OCI-LY1 (cell line): ENCODE measurements around the gene TP53RK.

Experiments
- H2AFZ ChIP-seq: fragments of 200-600 bp; sonication (generic), shearing (Covaris generic); 2 replicates; pipeline ENCODE4 v1.6.0; 2014; ENCODE audit warnings: antibody characterized with exemption, mild to moderate bottlenecking, low read length
- H3F3A ChIP-seq: fragments of 200-600 bp; sonication (generic), shearing (Covaris generic); 2 replicates; pipeline ENCODE4 v1.6.0; 2014; ENCODE audit warnings: mild to moderate bottlenecking, antibody characterized with exemption, low read length, moderate library complexity; ENCODE audit not compliant: insufficient read depth
- H3K27ac ChIP-seq: fragments of 200-600 bp; sonication (generic); 2 replicates; pipeline ENCODE4 v1.5.1; 2014; ENCODE audit warnings: low read length, mixed run types, mild to moderate bottlenecking, low read depth; ENCODE audit not compliant: poor library complexity, severe bottlenecking
- H3K27me3 ChIP-seq: fragments of 200-600 bp; sonication (generic); 2 replicates; pipeline ENCODE4 v1.6.0; 2014; ENCODE audit warnings: antibody characterized with exemption, mild to moderate bottlenecking, low read length, moderate library complexity; ENCODE audit not compliant: insufficient read depth
- H3K36me3 ChIP-seq: fragments of 200-600 bp; sonication (generic); 2 replicates; pipeline ENCODE4 v1.6.1; 2014; ENCODE audit warnings: mild to moderate bottlenecking, antibody characterized with exemption, low read length, moderate library complexity, mixed read lengths; ENCODE audit not compliant: insufficient read depth
- H3K4me1 ChIP-seq: fragments of 200-600 bp; sonication (generic); 2 replicates; pipeline ENCODE4 v1.5.1; 2014; ENCODE audit warnings: mild to moderate bottlenecking, low read length, moderate library complexity; ENCODE audit not compliant: insufficient read depth, severe bottlenecking
- H3K4me2 ChIP-seq: fragments of 200-600 bp; sonication (generic), shearing (Covaris generic); 2 replicates; pipeline ENCODE4 v1.6.1; 2014; ENCODE audit warnings: low read length
- H3K4me3 ChIP-seq: fragments of 200-600 bp; sonication (generic); 2 replicates; pipeline ENCODE4 v1.5.1; 2014; ENCODE audit warnings: low read length, low read depth, mild to moderate bottlenecking, mixed read lengths; ENCODE audit not compliant: poor library complexity, severe bottlenecking
- H3K79me2 ChIP-seq: fragments of 200-600 bp; shearing (Covaris generic); 2 replicates; pipeline ENCODE4 v1.6.1; 2016; ENCODE audit warnings: mixed run types, low read length, mixed read lengths; ENCODE audit not compliant: insufficient read depth
- H3K9ac ChIP-seq: fragments of 200-600 bp; sonication (generic), shearing (Covaris generic); 2 replicates; pipeline ENCODE4 v1.6.1; 2014; ENCODE audit warnings: mild to moderate bottlenecking, low read length, mixed read lengths
- H3K9me2 ChIP-seq: fragments of 200-600 bp; sonication (generic), shearing (Covaris generic); 2 replicates; pipeline ENCODE4 v1.6.1; 2014; ENCODE audit warnings: low read depth, mild to moderate bottlenecking, low read length, mixed read lengths
- H3K9me3 ChIP-seq: fragments of 200-600 bp; shearing (Covaris generic); 2 replicates; pipeline ENCODE4 v1.6.1; 2014; ENCODE audit warnings: low read length, mixed read lengths
- H4K20me1 ChIP-seq: fragments of 200-600 bp; sonication (generic), shearing (Covaris generic); 2 replicates; pipeline ENCODE4 v1.6.0; 2016; ENCODE audit warnings: mild to moderate bottlenecking, low read length; ENCODE audit not compliant: insufficient read depth
- EZH2 ChIP-seq: fragments of 200-600 bp; sonication (generic), shearing (Covaris generic); IDR thresholded peaks from 2 replicates; pipeline ENCODE4 v1.8.0; 2017; ENCODE audit warnings: borderline replicate concordance, mixed run types, mild to moderate bottlenecking, antibody characterized with exemption, low read length, moderate library complexity, mixed read lengths
- TF ChIP-seq, protein P1 (sequence below): fragments of 200-600 bp; sonication (generic), shearing (Covaris generic); IDR thresholded peaks from 2 replicates; pipeline ENCODE4 v1.5.1; 2017; ENCODE audit warnings: mild to moderate bottlenecking, antibody characterized with exemption, low read length, moderate library complexity, mixed read lengths

TP53RK gene

DNA sequence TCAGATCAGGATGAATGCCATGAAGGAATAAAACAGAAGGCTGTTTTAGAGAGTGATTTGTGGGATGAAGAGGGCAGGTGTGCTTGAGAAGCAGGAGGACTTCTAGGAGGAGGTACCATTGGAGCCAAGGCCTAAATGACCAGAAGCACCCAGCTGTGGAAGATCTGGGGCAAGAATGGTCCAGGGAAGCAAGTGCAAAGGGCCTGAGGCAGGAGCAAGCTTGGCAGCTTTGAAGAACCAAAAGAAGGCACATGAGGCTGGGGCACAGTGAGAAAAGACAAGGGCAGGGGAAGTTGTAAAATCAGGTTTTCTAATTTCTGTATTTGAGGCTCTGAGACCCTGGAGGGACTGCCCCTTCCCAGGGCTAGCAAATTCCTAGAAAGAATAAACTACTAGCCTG, 47.8 kb downstream of the TP53RK start:
- H3K4me3 ChIP-seq: no peak overlapping the region
- TF ChIP-seq EZH2: no peak
- TF ChIP-seq, protein P1, sequence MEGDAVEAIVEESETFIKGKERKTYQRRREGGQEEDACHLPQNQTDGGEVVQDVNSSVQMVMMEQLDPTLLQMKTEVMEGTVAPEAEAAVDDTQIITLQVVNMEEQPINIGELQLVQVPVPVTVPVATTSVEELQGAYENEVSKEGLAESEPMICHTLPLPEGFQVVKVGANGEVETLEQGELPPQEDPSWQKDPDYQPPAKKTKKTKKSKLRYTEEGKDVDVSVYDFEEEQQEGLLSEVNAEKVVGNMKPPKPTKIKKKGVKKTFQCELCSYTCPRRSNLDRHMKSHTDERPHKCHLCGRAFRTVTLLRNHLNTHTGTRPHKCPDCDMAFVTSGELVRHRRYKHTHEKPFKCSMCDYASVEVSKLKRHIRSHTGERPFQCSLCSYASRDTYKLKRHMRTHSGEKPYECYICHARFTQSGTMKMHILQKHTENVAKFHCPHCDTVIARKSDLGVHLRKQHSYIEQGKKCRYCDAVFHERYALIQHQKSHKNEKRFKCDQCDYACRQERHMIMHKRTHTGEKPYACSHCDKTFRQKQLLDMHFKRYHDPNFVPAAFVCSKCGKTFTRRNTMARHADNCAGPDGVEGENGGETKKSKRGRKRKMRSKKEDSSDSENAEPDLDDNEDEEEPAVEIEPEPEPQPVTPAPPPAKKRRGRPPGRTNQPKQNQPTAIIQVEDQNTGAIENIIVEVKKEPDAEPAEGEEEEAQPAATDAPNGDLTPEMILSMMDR: no peak
- no peaks in the 10 kb centered on the region for H3K9me3 ChIP-seq
- H3K27ac ChIP-seq: no peak overlapping the region
- 0 out of 2 replicates have a peak, but pooled peaks cover 10% of the 10 kb centered on the region for H3K27me3 ChIP-seq
- no peaks in the 10 kb centered on the region for H3K9me2 ChIP-seq
- no peak overlapping the region for H3K9ac ChIP-seq
- H2AFZ ChIP-seq: no peak overlapping the region
- no peak overlapping the region for H3K4me2 ChIP-seq
- H4K20me1 ChIP-seq: no peaks in the 10 kb centered on the region
- H3K4me1 ChIP-seq: no peaks in the 10 kb centered on the region
- no peaks in the 10 kb centered on the region for H3F3A ChIP-seq
- H3K36me3 ChIP-seq: no peaks in the 10 kb centered on the region
- H3K79me2 ChIP-seq: no peaks in the 10 kb centered on the region

DNA sequence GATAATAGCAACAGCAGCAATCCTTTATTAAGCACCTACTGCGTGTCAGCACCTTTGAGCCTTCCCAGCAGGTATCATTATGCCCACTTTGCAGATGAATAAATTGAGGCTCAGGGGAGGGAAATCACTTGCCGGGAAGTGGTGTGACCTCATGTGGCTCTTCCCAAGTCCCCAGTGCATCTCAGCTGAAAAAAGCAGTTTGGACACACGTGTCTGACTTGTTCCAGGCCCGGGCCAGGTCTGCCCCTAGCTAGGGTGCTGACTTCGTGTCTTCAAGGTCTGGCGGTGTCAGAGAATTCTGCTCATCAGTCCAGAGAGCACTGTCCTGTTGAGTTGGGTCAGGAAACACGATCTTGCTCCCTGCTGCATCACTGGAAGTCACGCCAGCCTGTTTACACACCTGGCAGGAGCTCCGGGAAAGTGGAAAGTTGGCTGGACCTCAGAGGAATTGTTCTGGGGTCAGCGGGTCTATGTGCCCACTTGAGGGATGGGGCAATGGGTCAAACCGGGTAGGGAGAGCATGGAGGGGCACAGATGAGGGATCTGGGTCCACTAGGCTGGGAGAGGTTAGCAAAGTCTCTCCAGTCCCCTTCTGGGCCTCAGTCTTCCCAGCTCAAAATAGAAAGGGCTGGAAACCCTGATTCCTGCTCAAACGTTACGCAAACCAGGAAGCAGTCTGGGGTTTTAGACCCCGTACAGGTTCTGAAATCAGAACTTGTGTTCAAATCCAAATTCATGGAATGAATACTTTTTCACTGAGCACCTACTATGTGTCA, 48.5 kb downstream of the TP53RK start:
- 0 out of 2 replicates have a peak, but pooled peaks cover 10% of the 10 kb centered on the region for H3K27me3 ChIP-seq
- no peaks in the 10 kb centered on the region for H3F3A ChIP-seq
- H3K79me2 ChIP-seq: no peaks in the 10 kb centered on the region
- H3K4me3 ChIP-seq: no peak overlapping the region
- H3K9me2 ChIP-seq: no peaks in the 10 kb centered on the region
- H2AFZ ChIP-seq: no peak overlapping the region
- no peak overlapping the region for H3K27ac ChIP-seq
- H3K36me3 ChIP-seq: no peaks in the 10 kb centered on the region
- no peaks in the 10 kb centered on the region for H3K9me3 ChIP-seq
- no peaks in the 10 kb centered on the region for H4K20me1 ChIP-seq
- no peak overlapping the region for H3K4me2 ChIP-seq
- no peak for TF ChIP-seq EZH2
- TF ChIP-seq, protein P1: no peak
- no peaks in the 10 kb centered on the region for H3K4me1 ChIP-seq
- H3K9ac ChIP-seq: no peak overlapping the region

DNA sequence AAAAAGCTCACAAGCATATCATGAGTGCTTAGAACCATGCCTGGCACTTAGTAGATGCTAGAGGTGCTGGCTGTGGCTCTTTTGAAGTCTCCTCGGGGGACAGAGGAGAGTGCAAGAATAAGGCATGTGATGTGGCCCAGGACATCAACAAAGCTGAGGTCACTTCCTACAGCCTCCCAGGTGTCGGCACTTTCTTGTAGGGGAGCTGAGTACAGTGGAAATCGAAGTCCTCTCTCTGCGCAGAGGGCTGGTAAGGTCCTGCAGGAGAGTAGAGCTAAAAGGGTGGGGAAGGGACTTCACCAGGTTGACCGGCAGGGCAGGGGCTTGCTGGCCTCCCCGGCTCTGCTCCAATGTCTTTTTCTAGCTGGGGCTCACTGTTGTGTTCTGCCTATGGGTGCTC, 49.2 kb downstream of the TP53RK start:
- no peak overlapping the region for H2AFZ ChIP-seq
- no peaks in the 10 kb centered on the region for H3F3A ChIP-seq
- no peaks in the 10 kb centered on the region for H3K36me3 ChIP-seq
- H3K4me1 ChIP-seq: no peaks in the 10 kb centered on the region
- H3K4me3 ChIP-seq: no peak overlapping the region
- H4K20me1 ChIP-seq: no peaks in the 10 kb centered on the region
- no peaks in the 10 kb centered on the region for H3K9me3 ChIP-seq
- peaks cover 10% of the 10 kb centered on the region; the same call in 1 of the 2 replicates for H3K27me3 ChIP-seq
- H3K9ac ChIP-seq: no peak overlapping the region
- H3K79me2 ChIP-seq: no peaks in the 10 kb centered on the region
- TF ChIP-seq, protein P1: no peak
- no peak for TF ChIP-seq EZH2
- no peak overlapping the region for H3K27ac ChIP-seq
- no peaks in the 10 kb centered on the region for H3K9me2 ChIP-seq
- H3K4me2 ChIP-seq: no peak overlapping the region
